CD4-positive, alpha-beta T cell (primary cell): ENCODE measurements around the gene CKS2. TPM values are rescaled to one million over a fixed set of nuclear protein-coding genes. Genes with fewer than 3 reads are reported as not detected.

Source experiments
- ATAC-seq: fragments of 200-7000 bp; cut with Tn5 transposase; one replicate; pipeline ENCODE4 v1.10.0; 2022; ENCODE audit warnings: mild to moderate bottlenecking; ENCODE audit not compliant: poor library complexity
- CTCF ChIA-PET: fragments of 350-600 bp; sonication (Branson Sonifier 250); formaldehyde crosslinking; loops from one replicate; lab custom pipeline; 2021; ENCODE audit warnings: antibody characterized with exemption, inconsistent platforms; lab: Charles Lee
- POLR2A ChIA-PET: fragments of 350-600 bp; sonication (Branson Sonifier 250); formaldehyde crosslinking; loops from one replicate; lab custom pipeline; 2021; ENCODE audit warnings: antibody characterized with exemption, inconsistent platforms; lab: Charles Lee
- DNase-seq, 14 experiments: peaks; one replicate each; pipeline ENCODE4 v3.0.0-alpha.2; 2013 to 2020; ENCODE audit warnings: mixed read lengths in 2 of 14
- H3K27ac ChIP-seq, 2 donors: one replicate each; pipeline versions ENCODE4 v1.5.1 to v1.7.0; 2013; ENCODE audit warnings: low read length in 2 of 2, low read depth in 1 of 2, mild to moderate bottlenecking in 1 of 2
- H3K27me3 ChIP-seq, 2 experiments: 1 replicate in 1 of 2; 2 replicates in 1 of 2; pipeline versions ENCODE4 v1.6.1 to v1.7.0; 2013; ENCODE audit warnings: low read length in 2 of 2, control low read depth in 1 of 2, mild to moderate bottlenecking in 1 of 2, moderate library complexity in 1 of 2; ENCODE audit not compliant: insufficient read depth in 2 of 2, control insufficient read depth in 1 of 2
- H3K36me3 ChIP-seq: one replicate; pipeline ENCODE4 v1.6.1; 2013; ENCODE audit warnings: low read length, control low read depth; ENCODE audit not compliant: insufficient read depth
- H3K4me1 ChIP-seq: one replicate; pipeline ENCODE4 v1.6.1; 2013; ENCODE audit warnings: low read length, control low read depth; ENCODE audit not compliant: insufficient read depth
- H3K4me3 ChIP-seq: one replicate; pipeline ENCODE4 v1.5.1; 2013; ENCODE audit warnings: mild to moderate bottlenecking, low read length, moderate library complexity
- H3K9me3 ChIP-seq, 2 experiments: 1 replicate in 1 of 2; 2 replicates in 1 of 2; pipeline versions ENCODE4 v1.6.1 to v1.7.0; 2013; ENCODE audit warnings: low read length in 2 of 2, mild to moderate bottlenecking in 2 of 2, control low read depth in 1 of 2, moderate library complexity in 1 of 2; ENCODE audit not compliant: control insufficient read depth in 1 of 2, insufficient read depth in 1 of 2
- H3K27ac Mint-ChIP-seq: one replicate; pipeline ENCODE4 v1.8.0; 2020; ENCODE audit warnings: mixed read lengths
- H3K27me3 Mint-ChIP-seq: one replicate; pipeline ENCODE4 v1.8.0; 2021; ENCODE audit warnings: mixed read lengths
- H3K36me3 Mint-ChIP-seq: one replicate; pipeline ENCODE4 v1.8.0; 2021; ENCODE audit warnings: low read depth, mixed read lengths
- H3K4me1 Mint-ChIP-seq: one replicate; pipeline ENCODE4 v1.8.0; 2021; ENCODE audit warnings: low read depth, mixed read lengths
- H3K4me3 Mint-ChIP-seq: one replicate; pipeline ENCODE4 v1.8.0; 2020; ENCODE audit warnings: mild to moderate bottlenecking, mixed read lengths
- H3K9me3 Mint-ChIP-seq: one replicate; pipeline ENCODE4 v1.8.0; 2020; ENCODE audit warnings: mixed read lengths
- intact Hi-C, 2 experiments: fragments of 100-400 bp; cut with DNase I in 1 of 2; cut with micrococcal nuclease in 1 of 2; formaldehyde crosslinking; loops; one replicate each; pipeline versions ENCODE4 v1.15.1 to v1.9.0; 2023 to 2025; cut with DNase I, micrococcal nuclease
- total RNA-seq, 174 experiments: library from RNA in 2 of 174; stranded (reverse) in 2 of 174; gene quantifications; one replicate each; pipeline ENCODE4 v1.2.3 and lab custom pipeline; 2021 to 2026
- TF ChIP-seq, protein P1 (sequence below): fragments of 200-600 bp; IDR thresholded peaks from one replicate; pipeline ENCODE4 v1.8.0; 2022; ENCODE audit warnings: antibody characterized with exemption, mild to moderate bottlenecking

The CKS2 gene
- total RNA-seq, 2 experiments from 2014 or later: 5.6 to 6.9 TPM

DNA sequence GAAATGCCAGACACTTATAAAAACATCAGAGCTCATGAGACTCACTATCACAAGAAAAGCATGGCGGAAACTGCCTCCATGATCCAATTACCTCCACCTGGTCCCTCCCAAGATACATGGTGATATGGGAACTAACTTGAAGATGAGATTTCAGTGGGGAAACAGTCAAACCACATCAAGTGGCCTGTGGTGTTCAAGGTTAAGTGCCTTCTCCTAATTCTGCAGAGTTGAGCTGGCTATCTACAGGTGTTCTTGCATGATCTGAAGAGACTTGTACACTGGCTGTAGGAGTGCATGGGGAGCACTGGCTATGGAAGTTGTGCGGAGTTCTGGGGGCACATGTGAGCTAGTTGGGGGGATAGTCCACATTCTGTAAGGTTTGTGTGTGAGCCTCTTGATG is 34.0 kb upstream of the CKS2 start:
- ATAC-seq: no peak
- H3K4me1 Mint-ChIP-seq: peaks cover 25% of the 10 kb centered on the region
- no peak overlapping the region for H3K27ac Mint-ChIP-seq

DNA sequence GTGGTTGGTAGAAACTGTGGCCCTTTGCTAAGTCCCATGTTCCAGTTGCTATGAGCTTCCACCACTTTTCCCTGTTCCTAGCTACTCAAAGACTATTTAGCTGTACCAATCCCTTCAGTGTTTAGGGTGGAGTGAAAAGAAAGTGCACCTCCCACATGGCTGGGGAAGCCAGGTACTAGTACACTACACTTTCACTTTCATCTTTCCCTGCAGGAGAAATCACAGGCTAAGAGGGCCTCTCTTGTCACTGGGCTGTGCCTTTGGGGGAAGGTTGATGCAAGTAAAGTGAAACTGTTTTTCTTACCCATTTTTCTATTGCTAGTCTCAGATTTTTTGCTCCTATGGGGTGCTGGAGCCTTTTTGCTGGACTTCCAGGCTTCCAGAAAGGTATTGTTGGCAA is 33.5 kb upstream of the CKS2 start:
- Mint-ChIP-seq H3K27ac (no peak overlapping the region), H3K27me3 (peaks cover 8% of the 10 kb centered on the region), H3K36me3 (peaks cover 8% of the 10 kb centered on the region), H3K4me3 (no peak overlapping the region), H3K9me3 (peaks cover 12% of the 10 kb centered on the region), H3K4me1 (peaks cover 25% of the 10 kb centered on the region)
- peak in 4 of 14 experiments; percentile 11 to 58 (median 20) for DNase-seq
- Histone ChIP-seq H3K4me1 (peaks cover 14% of the 10 kb centered on the region), H3K27me3 (no peaks in the 10 kb centered on the region), H3K27ac (no peak overlapping the region), H3K36me3 (no peaks in the 10 kb centered on the region), H3K4me3 (no peak overlapping the region), H3K9me3 (peaks cover 9 to 23% of the 10 kb centered on the region in 2 experiments)
- ATAC-seq: peak; percentile 54
- CTCF ChIA-PET: no interaction called here
- POLR2A ChIA-PET: no interaction called here
- TF ChIP-seq, protein P1, sequence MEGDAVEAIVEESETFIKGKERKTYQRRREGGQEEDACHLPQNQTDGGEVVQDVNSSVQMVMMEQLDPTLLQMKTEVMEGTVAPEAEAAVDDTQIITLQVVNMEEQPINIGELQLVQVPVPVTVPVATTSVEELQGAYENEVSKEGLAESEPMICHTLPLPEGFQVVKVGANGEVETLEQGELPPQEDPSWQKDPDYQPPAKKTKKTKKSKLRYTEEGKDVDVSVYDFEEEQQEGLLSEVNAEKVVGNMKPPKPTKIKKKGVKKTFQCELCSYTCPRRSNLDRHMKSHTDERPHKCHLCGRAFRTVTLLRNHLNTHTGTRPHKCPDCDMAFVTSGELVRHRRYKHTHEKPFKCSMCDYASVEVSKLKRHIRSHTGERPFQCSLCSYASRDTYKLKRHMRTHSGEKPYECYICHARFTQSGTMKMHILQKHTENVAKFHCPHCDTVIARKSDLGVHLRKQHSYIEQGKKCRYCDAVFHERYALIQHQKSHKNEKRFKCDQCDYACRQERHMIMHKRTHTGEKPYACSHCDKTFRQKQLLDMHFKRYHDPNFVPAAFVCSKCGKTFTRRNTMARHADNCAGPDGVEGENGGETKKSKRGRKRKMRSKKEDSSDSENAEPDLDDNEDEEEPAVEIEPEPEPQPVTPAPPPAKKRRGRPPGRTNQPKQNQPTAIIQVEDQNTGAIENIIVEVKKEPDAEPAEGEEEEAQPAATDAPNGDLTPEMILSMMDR: no peak
- intact Hi-C loops: loop anchor here in 1 of 2 experiments (5.0 kb wide), 1 partner anchor 1325 kb away; no protein-coding TSS in a partner anchor

More for the DNA sequence above, 34.0 kb upstream of the CKS2 start:
- intact Hi-C loops: loop anchor here in 1 of 2 experiments (5.0 kb wide), 1 partner anchor 1325 kb away; no protein-coding TSS in a partner anchor
- ChIA-PET CTCF (no interaction called here), POLR2A (no interaction called here)
- Mint-ChIP-seq H3K9me3 (peaks cover 12% of the 10 kb centered on the region), H3K4me3 (no peak overlapping the region), H3K36me3 (peaks cover 8% of the 10 kb centered on the region), H3K27me3 (peaks cover 8% of the 10 kb centered on the region)
- H3K4me3 ChIP-seq: no peak overlapping the region
- H3K27ac ChIP-seq: no peak overlapping the region
- no peaks in the 10 kb centered on the region for H3K27me3 ChIP-seq
- TF ChIP-seq, protein P1: no peak
- H3K4me1 ChIP-seq: peaks cover 14% of the 10 kb centered on the region
- peaks cover 12 to 23% of the 10 kb centered on the region in 2 experiments for H3K9me3 ChIP-seq
- no peak for DNase-seq
- H3K36me3 ChIP-seq: no peaks in the 10 kb centered on the region

DNA sequence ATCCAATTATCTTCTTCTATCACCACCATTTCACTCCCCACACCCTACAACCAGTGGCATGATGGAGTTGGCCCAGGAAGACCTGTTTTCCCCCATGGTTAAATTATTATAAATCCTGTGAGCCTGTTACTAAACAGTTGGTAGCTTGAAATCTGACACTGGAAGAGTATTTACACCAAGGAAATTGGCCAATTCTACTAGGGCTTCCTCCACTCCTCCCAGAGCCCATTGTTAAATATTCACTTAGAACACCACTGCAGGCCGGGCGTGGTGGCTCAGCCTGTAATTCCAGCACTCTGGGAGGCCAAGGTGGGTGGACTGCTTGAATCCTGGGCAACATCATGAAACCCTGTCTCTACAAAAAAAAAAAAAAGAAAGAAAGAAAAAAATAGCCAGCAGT is 32.4 kb upstream of the CKS2 start:
- ChIA-PET POLR2A (interaction anchor here (1.6 kb wide), 1 partner anchor 32 kb away, joined by 3 read pairs; the partner anchor contains the start of gene CKS2), CTCF (interaction anchor here (2.2 kb wide), 1 partner anchor 9 kb away, joined by 8 read pairs; no protein-coding TSS in a partner anchor)
- H3K9me3 Mint-ChIP-seq: peaks cover 6% of the 10 kb centered on the region
- peaks cover 25% of the 10 kb centered on the region for H3K4me1 Mint-ChIP-seq
- peaks cover 4% of the 10 kb centered on the region for H3K27me3 Mint-ChIP-seq
- Histone ChIP-seq H3K27me3 (no peaks in the 10 kb centered on the region), H3K4me3 (no peak overlapping the region), H3K9me3 (peaks cover 9 to 12% of the 10 kb centered on the region in 2 experiments), H3K36me3 (no peaks in the 10 kb centered on the region), H3K27ac (no peak overlapping the region), H3K4me1 (peaks cover 14% of the 10 kb centered on the region)
- TF ChIP-seq, protein P1: no peak
- H3K4me3 Mint-ChIP-seq: no peak overlapping the region
- intact Hi-C loops: loop anchor here (2.0 to 5.0 kb wide), 2 partner anchors 684 to 1326 kb away; no protein-coding TSS in a partner anchor
- peaks cover 8% of the 10 kb centered on the region for H3K36me3 Mint-ChIP-seq
- H3K27ac Mint-ChIP-seq: no peak overlapping the region
- ATAC-seq (no peak), DNase-seq (no peak)
